HEK293T (cell line): ENCODE results near the gene CYB5D1.

Experiments
- CTCF ChIA-PET: fragments of 350-600 bp; formaldehyde crosslinking; extraction: SDS; loops from one replicate; lab custom pipeline; 2021; ENCODE audit warnings: antibody characterized with exemption, inconsistent platforms; lab: Yijun Ruan, JAX
- POLR2A ChIA-PET: fragments of 350-600 bp; formaldehyde crosslinking; extraction: SDS; loops from one replicate; lab custom pipeline; 2020; ENCODE audit warnings: antibody characterized with exemption, inconsistent platforms; lab: Yijun Ruan, JAX
- DNase-seq: peaks from one replicate; pipeline ENCODE4 v3.0.0; 2012; ENCODE audit warnings: mixed read lengths; ENCODE audit errors: extremely low spot score
- ARNT ChIP-seq: fragments of 450-650 bp; IDR thresholded peaks from 2 replicates; pipeline ENCODE4 v1.6.1; 2017; ENCODE audit warnings: mild to moderate bottlenecking
- BHLHE40 ChIP-seq: fragments of 450-650 bp; IDR thresholded peaks from 2 replicates; pipeline ENCODE4 v1.6.1; 2016; ENCODE audit warnings: mild to moderate bottlenecking, moderate library complexity, borderline replicate concordance
- CTBP1 ChIP-seq: fragments of 450-650 bp; IDR thresholded peaks from 2 replicates; pipeline ENCODE4 v1.6.1; 2016; ENCODE audit warnings: borderline replicate concordance
- ELF4 ChIP-seq: fragments of 450-650 bp; IDR thresholded peaks from 2 replicates; pipeline ENCODE4 v1.6.1; 2017; ENCODE audit warnings: antibody characterized with exemption
- FOXA1 ChIP-seq: fragments of 450-650 bp; IDR thresholded peaks from 2 replicates; pipeline ENCODE4 v1.6.1; 2016; ENCODE audit warnings: mild to moderate bottlenecking
- FOXK2 ChIP-seq: fragments of 450-650 bp; IDR thresholded peaks from 2 replicates; pipeline ENCODE4 v1.6.1; 2016; ENCODE audit warnings: mild to moderate bottlenecking
- FOXM1 ChIP-seq: fragments of 450-650 bp; IDR thresholded peaks from 2 replicates; pipeline ENCODE4 v1.6.1; 2017; ENCODE audit warnings: mild to moderate bottlenecking, borderline replicate concordance
- HDGF ChIP-seq: fragments of 450-650 bp; IDR thresholded peaks from 2 replicates; pipeline ENCODE4 v1.6.1; 2017; ENCODE audit warnings: antibody characterized with exemption, borderline replicate concordance
- L3MBTL2 ChIP-seq: fragments of 450-650 bp; conservative IDR thresholded peaks from 2 replicates; pipeline ENCODE4 v1.6.1; 2016; ENCODE audit warnings: mild to moderate bottlenecking
- LEF1 ChIP-seq: fragments of 450-650 bp; IDR thresholded peaks from 2 replicates; pipeline ENCODE4 v1.6.1; 2017; ENCODE audit warnings: mild to moderate bottlenecking, borderline replicate concordance
- NFRKB ChIP-seq: fragments of 450-650 bp; IDR thresholded peaks from 2 replicates; pipeline ENCODE4 v1.6.1; 2016; ENCODE audit warnings: mild to moderate bottlenecking, moderate library complexity
- SP1 ChIP-seq: fragments of 450-650 bp; IDR thresholded peaks from 2 replicates; pipeline ENCODE4 v1.6.1; 2017
- SUZ12 ChIP-seq: fragments of 450-650 bp; IDR thresholded peaks from 2 replicates; pipeline ENCODE4 v1.6.1; 2016; ENCODE audit warnings: mild to moderate bottlenecking
- TARDBP ChIP-seq: fragments of 450-650 bp; IDR thresholded peaks from 2 replicates; pipeline ENCODE4 v1.6.1; 2016
- ZNF384 ChIP-seq: fragments of 450-650 bp; IDR thresholded peaks from 2 replicates; pipeline ENCODE4 v1.6.1; 2016
- TF ChIP-seq, protein P1 (sequence below): fragments of 450-650 bp; IDR thresholded peaks from 2 replicates; pipeline ENCODE4 v1.6.1; 2016

The CYB5D1 gene

DNA sequence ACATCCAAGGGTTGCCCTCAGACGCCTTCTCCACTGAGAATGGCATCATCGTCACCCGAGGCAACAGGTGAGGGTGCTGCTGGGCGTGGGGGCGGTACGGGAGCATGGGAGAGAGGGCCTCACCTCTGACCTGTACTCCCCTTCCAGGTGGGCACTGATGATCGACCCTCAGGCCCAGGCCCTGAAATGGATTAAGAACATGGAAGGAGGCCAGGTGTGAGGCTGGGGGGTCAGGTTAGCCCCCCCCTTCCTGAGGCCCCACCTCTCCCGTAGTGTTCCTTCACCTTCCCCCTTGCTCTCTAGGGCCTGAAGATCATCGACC, 40.2 kb upstream of the CYB5D1 start:
- TF ChIP-seq ARNT (no peak), L3MBTL2 (no peak), TARDBP (no peak), LEF1 (no peak), HDGF (no peak), NFRKB (no peak), ZNF384 (no peak), FOXA1 (no peak)
- TF ChIP-seq, protein P1, sequence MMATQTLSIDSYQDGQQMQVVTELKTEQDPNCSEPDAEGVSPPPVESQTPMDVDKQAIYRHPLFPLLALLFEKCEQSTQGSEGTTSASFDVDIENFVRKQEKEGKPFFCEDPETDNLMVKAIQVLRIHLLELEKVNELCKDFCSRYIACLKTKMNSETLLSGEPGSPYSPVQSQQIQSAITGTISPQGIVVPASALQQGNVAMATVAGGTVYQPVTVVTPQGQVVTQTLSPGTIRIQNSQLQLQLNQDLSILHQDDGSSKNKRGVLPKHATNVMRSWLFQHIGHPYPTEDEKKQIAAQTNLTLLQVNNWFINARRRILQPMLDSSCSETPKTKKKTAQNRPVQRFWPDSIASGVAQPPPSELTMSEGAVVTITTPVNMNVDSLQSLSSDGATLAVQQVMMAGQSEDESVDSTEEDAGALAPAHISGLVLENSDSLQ = no peak
- POLR2A ChIA-PET = no interaction called here
- DNase-seq = no peak
- CTCF ChIA-PET = no interaction called here

DNA sequence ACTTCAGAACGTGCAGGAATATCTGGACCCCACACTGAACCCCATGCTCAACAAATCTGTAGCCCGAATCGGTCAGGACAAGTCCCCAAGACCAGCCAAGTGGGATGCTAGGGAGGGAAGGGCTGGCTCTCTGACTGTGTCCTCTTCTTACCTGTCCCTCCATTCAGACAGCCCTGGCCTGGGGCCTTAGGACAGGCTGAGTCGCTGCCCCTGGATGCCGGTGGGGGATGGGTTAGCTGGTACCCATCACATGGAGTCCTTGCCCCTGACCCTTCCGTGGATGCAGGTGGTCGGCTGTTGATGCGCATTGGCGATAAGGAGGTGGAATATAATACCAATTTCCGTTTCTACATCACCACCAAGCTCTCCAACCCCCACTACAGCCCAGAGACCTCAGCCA, 39.8 kb upstream of the CYB5D1 start:
- no peak for TF ChIP-seq SP1
- TF ChIP-seq L3MBTL2 = no peak
- TF ChIP-seq TARDBP = no peak
- no peak for TF ChIP-seq HDGF
- no peak for TF ChIP-seq NFRKB
- no peak for TF ChIP-seq LEF1
- no peak for TF ChIP-seq FOXM1
- TF ChIP-seq, protein P1 = no peak
- TF ChIP-seq SUZ12 = no peak
- TF ChIP-seq BHLHE40 = no peak
- TF ChIP-seq FOXK2 = no peak
- TF ChIP-seq FOXA1 = no peak
- no peak for TF ChIP-seq ELF4
- TF ChIP-seq ARNT = no peak
- no peak for TF ChIP-seq CTBP1
- TF ChIP-seq ZNF384 = no peak
- no peak for DNase-seq
- POLR2A ChIA-PET = no interaction called here
- CTCF ChIA-PET = no interaction called here

DNA sequence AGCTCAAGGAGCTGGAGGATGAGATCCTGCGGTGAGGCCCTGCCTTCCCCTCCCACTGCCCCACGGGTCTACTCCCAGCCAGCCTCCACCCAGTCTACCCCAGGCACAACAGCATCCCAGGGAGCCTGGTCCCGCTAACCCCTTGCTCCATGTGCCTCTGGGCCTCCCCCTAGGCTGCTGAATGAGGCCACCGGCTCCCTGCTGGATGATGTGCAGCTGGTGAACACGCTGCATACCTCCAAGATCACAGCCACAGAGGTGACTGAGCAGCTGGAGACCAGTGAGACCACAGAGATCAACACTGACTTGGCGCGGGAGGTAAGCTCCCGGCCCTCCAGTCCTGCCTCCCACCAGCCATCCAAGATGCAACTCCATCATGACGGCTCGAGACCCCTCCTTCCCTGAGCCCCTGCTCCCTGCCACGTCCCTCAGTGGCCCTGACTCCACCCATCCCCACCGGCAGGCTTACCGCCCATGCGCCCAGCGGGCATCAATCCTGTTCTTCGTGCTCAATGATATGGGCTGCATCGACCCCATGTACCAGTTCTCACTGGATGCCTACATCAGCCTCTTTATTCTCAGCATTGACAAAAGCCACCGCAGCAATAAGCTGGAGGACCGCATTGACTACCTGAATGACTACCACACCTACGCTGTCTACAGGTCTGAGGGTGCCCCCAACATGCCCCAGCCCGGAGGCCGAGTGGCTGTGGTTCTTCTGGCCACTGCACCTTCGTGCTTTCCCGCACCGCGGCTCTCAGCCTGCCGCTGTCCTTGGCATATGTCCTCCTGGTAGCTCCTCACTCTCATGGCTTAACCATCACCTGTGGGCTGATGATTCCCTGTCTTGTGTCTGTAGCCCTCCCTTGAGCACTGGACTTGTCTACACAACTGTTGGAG, 38.8 kb upstream of the CYB5D1 start:
- DNase-seq = no peak
- TF ChIP-seq FOXM1 (no peak), FOXA1 (no peak), SP1 (no peak), CTBP1 (no peak), L3MBTL2 (no peak), ELF4 (no peak), BHLHE40 (no peak), TARDBP (no peak)
- TF ChIP-seq, protein P1 = no peak
- POLR2A ChIA-PET = interaction anchor here (1.0 kb wide), 1 partner anchor 14 kb away, joined by 3 read pairs; the partner anchor contains the start of gene KDM6B
- CTCF ChIA-PET = interaction anchor here (0.6 kb wide), 1 partner anchor 739 kb away, joined by 4 read pairs; the partner anchor contains the start of gene CLEC10A

DNA sequence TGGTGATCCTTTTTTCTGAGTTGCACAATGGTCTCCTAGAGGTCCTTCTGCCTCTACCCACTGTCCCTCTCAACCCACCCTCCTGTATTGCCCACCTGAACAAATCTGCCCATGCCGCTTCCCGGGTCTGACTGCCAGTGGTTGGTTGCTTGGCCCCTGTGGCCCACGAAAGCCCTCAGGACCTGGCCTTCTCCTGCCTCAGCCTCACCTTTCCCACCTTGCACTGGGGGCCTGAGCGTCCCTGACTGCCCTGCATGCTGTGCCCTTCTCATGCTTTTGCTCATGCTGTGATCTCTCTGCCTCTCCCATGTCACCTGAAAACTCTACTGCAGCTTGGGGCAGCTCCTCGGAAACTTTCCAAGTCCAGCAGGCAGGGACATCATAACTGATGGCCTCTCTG, 37.6 kb upstream of the CYB5D1 start:
- POLR2A ChIA-PET = interaction anchor here (1.0 kb wide), 1 partner anchor 13 kb away, joined by 3 read pairs; the partner anchor contains the start of gene KDM6B
- TF ChIP-seq SP1 (no peak), FOXA1 (no peak), LEF1 (no peak), ZNF384 (no peak), HDGF (no peak), CTBP1 (no peak), ELF4 (no peak), BHLHE40 (no peak), NFRKB (no peak), TARDBP (no peak), SUZ12 (no peak), FOXM1 (no peak), FOXK2 (no peak), ARNT (no peak), L3MBTL2 (no peak)
- TF ChIP-seq, protein P1 = no peak
- CTCF ChIA-PET = no interaction called here
- DNase-seq = no peak

DNA sequence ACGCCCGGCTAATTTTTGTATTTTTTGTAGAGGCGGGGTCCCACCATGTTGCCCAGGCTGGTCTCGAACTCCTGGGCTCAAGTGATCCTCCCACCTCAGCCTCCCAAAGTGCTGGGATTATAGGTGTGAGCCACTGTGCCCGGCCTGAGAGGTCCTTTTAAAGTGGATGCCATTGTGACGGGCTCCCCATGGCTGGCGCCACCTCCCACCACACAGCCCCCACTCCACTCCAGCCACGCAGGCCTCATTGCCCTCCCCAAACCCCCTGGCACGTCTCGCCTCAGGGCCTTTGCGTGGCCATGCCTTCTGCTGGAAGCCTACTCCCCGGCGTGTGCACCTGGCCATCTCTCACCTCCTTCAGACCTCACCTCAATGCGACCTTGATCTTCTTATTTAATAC, 35.7 kb upstream of the CYB5D1 start:
- no peak for DNase-seq
- ChIA-PET POLR2A (no interaction called here), CTCF (interaction anchor here (0.6 to 1.0 kb wide), 2 partner anchors 79 to 196 kb away, joined by 3 read pairs; no protein-coding TSS in a partner anchor)
- TF ChIP-seq HDGF (no peak), FOXA1 (no peak), BHLHE40 (no peak), ARNT (no peak), TARDBP (no peak), CTBP1 (no peak), NFRKB (no peak), SP1 (no peak), FOXK2 (no peak), SUZ12 (no peak)
- TF ChIP-seq, protein P1 = no peak
